ENCODE data around the gene SMAD7.

DNA sequence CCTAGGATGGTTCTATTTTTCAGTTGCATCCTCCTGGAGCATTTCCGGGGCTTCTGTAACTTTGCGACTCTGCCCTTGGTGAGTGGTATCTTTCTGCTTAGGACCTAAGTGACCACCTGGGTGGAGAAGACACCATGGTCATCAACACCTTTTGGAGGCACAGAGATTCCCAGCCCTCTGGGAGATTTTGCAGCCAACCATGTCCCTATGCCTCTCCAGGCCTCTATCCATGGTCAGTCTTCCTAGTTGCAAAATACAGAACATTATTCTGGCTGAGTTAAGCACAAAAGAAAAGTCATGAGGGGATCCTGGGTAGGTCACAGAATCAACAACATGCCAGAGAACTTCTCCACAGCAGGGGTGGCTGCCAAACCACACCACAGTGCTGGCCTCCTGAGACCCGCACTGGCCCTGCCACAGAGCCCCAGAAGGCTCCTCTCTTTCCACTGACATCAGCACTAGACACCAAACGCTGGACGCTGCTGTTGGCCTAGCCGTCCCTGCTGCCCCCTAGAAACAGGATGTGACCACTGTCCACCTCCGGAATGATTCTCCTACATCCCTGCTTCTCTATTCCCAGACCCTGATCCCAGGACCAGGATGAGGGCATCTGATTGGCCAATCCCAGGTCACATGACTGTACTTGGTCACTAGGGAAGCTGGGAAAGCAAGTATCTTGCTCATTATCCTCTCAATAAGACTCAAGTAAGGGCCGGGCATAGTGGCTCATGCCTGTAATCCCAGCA, 47.7 kb downstream of the SMAD7 start:
- TF ChIP-seq EZH2 (IDR thresholded peaks at IDR 0.05; ENCODE audit: low read length, missing control alignments): no peak
- TF ChIP-seq, protein P1, sequence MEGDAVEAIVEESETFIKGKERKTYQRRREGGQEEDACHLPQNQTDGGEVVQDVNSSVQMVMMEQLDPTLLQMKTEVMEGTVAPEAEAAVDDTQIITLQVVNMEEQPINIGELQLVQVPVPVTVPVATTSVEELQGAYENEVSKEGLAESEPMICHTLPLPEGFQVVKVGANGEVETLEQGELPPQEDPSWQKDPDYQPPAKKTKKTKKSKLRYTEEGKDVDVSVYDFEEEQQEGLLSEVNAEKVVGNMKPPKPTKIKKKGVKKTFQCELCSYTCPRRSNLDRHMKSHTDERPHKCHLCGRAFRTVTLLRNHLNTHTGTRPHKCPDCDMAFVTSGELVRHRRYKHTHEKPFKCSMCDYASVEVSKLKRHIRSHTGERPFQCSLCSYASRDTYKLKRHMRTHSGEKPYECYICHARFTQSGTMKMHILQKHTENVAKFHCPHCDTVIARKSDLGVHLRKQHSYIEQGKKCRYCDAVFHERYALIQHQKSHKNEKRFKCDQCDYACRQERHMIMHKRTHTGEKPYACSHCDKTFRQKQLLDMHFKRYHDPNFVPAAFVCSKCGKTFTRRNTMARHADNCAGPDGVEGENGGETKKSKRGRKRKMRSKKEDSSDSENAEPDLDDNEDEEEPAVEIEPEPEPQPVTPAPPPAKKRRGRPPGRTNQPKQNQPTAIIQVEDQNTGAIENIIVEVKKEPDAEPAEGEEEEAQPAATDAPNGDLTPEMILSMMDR (conservative IDR thresholded peaks at IDR 0.05 in 1 of 2, IDR thresholded peaks at IDR 0.05 in 1 of 2; ENCODE audit: low read depth in 1 of 2, low read length in 2 of 2): no peak

Measured in fibroblast of lung (primary cell).